Fibroblast of skin of back (primary cell): ENCODE results near the gene MUS81. TPM values are rescaled to one million over a fixed set of nuclear protein-coding genes. Genes with fewer than 3 reads are reported as not detected.
A peak's percentile ranks its signal among the peaks of the same experiment; 100 is the strongest.
"Not testable (repeated sequence)": the region's sequence is repeated elsewhere in the genome, so short reads cannot be mapped to it uniquely, and the experiment has no call there.

ENCODE experiments used
- DNase-seq: peaks from one replicate; pipeline ENCODE4 v3.0.0-alpha.2; 2013
- polyA plus RNA-seq, 2 experiments: library from polyadenylated mRNA; unstranded; fragments of 120-200 nt; gene quantifications; one replicate each; pipeline ENCODE4 v1.2.1, GENCODE V29; 2013; ENCODE audit not compliant: insufficient read length in 2 of 2

The MUS81 gene, protein sequence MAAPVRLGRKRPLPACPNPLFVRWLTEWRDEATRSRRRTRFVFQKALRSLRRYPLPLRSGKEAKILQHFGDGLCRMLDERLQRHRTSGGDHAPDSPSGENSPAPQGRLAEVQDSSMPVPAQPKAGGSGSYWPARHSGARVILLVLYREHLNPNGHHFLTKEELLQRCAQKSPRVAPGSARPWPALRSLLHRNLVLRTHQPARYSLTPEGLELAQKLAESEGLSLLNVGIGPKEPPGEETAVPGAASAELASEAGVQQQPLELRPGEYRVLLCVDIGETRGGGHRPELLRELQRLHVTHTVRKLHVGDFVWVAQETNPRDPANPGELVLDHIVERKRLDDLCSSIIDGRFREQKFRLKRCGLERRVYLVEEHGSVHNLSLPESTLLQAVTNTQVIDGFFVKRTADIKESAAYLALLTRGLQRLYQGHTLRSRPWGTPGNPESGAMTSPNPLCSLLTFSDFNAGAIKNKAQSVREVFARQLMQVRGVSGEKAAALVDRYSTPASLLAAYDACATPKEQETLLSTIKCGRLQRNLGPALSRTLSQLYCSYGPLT
- polyA plus RNA-seq (2013, experiment 1 of 2; ENCODE audit: insufficient read length): 72.8 TPM
- 60.3 TPM for polyA plus RNA-seq (2013, experiment 2 of 2; ENCODE audit: insufficient read length)

DNA sequence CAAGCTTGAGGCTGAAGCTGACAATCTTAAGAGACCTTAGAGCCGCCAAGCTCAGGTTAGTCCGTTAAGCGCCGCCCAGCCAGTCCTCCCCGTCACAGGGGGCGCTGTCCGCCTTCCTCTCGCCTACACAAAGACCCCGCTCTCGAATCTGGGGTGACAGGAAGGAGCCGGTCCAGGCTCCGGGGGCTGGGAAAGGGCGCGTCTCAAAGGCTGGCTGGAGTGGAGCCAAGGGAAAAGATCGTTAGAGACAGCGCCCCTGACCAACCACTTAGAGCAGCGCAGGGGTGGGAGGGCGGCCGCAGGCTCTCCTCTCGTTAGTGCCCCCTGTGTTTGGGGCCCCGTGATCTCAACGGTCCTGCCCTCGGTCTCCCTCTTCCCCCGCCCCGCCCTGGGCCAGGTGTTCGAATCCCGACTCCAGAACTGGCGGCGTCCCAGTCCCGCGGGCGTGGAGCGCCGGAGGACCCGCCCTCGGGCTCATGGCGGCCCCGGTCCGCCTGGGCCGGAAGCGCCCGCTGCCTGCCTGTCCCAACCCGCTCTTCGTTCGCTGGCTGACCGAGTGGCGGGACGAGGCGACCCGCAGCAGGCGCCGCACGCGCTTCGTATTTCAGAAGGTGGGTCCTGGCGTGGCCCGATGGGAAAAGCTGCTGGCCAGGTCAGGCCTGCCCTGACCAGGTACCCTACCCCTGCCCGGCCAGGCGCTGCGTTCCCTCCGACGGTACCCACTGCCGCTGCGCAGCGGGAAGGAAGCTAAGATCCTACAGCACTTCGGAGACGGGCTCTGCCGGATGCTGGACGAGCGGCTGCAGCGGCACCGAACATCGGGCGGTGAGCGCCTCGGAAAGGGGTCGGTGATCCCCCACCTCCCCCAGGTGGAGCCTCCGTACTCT is at the start of gene MUS81:
TSS of gene MUS81 (plus strand) at position 156 of the 887 bp plus-strand sequence. CDS start at position 477, 321 bp downstream.
- DNase-seq: peak; percentile 99

DNA sequence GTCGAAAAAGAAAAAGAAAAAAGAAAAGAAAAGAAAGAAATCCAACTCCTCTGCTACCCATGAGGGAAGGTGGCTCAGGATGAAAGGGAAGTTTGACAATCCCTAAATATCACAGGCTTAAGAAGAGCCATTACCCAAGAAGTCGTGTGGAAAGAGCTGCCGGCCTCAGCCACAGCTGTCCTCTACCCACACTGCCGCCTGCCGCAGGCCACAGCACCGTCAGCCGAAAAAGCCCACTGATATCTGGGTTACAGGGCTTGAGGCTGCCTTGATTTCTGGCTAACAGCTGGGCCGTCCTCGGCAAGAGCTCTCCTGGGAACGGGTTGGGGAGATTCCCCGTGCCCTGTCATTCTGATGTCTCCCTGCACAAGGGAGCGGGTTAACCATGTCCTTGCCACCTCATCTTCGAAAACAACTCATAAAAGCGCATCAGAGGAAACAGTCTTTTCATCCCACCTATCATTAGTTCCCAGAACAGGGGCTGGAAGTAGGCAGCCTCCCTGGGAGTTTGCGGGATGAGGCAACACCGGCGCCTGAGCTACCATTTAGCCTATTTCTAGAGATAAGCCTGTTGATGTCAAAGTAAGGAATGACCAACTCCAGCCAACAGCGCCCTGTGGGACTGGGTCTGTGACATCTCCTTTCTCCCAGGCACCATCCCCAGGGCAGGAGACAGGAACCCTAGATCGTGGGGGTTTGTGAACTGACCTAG is 48.3 kb upstream of the MUS81 start:
- DNase-seq: no peak

DNA sequence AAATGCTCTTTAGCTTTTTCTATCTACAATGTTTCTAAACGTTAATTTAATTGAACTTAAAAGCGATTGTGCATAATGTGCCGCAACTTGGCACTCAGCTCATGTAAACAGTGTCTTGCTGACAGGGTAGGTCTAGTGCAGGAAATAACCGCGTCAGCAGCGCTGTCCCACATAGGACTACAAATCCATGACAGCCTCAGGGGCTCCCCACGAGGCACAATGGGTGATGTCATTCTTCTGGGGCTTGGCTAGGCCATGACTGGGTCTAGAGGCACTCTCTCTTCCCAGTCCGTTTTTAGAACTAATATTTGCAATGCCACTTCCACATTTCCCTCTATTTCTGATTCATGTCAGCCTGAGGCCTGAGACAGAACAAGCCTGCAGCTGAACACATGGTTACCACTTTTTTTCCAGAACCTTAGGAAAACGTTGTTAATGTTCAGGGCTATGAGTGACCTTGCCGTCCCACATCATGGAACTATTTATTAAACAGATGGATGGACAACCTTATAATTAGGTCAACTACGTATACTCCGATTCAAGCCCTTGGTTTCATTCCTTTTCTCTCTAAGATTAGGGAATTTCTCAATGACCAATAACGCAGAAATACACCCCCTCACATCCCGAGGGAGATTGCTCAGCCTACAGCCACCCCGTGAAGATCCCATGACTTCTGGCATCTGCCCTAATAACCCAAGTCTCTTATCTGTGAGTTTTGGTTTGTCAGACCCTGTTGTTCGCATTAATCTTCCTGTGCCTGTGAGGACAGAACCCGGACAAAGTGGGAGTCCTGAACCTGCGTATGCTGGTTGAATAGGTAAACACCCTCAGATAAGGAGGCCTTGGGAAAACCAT is 45.9 kb upstream of the MUS81 start:
- DNase-seq: no peak

DNA sequence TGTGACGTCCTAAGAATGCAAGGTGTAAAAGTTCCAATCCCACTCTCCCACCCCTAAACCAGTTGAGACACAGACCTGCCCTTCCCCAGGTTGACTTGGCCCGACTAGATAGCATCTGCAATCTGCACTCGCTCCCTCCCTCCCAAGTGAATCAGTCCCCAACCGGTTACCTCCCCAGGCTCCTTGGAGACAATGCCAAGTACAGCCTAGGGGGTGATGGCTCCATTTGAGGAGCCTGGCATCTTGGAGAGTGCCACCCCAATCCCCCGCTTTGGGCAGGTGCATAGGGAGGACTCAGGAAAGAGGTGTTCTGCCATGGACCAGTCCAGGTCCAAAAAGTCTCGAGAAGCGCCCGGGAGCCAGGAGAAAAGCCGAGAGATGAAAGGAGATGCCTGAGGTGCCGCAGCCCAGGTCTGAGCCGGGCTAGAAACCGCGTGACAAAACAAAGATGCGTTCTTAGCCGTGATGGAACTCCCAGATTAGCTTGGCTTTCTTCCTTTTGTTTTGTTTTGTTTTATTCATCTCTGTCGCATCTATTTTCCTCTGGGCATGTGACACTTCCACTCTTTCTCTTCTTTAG is 45.2 kb upstream of the MUS81 start:
- DNase-seq: no peak

DNA sequence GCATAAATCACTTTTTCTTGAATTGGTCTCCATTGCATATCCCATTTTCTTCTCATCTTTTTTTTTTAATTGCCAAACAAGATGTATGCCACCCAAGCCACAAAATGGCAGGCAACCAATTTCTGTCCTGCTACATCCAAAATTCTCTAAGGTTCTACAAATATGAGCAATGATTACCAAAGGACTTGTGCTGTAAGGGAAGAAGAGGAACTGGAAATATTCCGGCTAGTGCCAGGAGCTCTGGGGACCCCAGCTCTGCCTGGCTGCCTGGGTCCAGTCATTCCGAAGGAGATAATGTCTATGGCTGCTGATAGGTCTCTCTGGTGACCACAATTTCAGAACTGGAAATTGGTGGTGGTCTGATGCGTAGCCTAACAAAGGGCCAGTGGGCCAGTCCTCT is 43.5 kb upstream of the MUS81 start:
- no peak for DNase-seq

DNA sequence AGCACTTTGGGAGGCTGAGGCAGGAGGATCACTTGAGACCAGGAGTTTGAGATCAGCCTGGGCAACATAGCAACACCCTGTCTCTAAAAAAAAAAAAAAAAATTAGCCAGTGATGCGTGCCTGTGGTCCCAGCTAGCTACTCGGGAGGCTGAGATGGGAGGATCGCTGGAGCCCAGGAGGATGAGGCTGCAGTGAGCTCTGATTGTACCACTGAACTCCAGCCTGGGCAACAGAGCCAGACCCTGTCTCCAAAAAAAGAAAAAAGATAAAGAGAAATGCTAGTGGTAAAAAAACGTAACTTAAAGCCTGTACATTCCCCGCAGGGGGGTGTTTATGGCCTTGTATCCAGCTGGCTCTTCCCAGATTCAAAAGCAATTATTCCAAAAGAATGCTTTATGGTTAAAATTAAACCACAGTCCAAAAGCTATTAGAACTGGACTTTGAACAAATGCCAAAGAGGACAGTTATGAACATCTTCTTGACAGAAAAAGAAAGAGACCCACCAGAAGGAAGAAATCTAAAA is 42.9 kb upstream of the MUS81 start:
- no peak for DNase-seq

DNA sequence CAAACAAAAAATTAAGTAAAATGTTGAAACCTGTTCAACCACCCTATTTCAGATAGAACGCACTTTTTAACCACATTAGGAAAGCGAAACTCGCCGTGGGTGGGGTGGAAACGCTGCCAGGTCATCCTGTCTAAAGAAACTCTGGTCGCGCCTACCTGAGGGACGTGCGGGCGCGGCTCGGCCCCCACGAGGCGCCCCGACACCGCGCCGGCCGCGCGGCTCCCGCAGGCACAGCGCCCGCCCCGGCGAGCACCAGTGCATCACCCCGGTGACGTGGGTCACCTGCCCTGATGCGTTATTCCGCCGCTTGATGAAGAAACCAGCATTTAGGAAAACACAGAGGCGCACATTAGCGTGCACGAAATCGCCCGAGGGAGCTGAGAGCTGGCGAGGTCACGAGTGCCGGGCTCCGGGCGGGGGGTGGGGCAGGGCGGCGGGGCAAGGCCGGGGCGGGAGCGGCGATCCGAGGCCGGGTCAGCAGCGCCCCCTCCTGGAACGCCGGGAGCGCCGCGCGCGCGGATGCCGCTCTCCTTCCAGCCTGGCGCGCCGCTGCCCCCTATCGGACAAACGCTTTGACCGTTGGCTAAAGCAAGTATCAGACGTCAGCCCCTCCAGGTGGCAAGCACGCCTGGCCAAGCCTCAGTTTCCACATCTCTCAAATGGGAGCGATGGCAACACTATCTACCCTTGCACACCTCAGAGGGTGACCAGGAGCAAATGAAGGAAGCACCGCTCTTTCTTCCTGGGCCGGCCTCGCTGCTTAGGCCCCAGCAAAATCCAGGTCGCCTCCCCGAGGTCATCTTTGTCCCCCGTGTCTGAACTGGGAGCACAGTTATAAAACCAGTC is 42.2 kb upstream of the MUS81 start:
- DNase-seq: peak; percentile 78

DNA sequence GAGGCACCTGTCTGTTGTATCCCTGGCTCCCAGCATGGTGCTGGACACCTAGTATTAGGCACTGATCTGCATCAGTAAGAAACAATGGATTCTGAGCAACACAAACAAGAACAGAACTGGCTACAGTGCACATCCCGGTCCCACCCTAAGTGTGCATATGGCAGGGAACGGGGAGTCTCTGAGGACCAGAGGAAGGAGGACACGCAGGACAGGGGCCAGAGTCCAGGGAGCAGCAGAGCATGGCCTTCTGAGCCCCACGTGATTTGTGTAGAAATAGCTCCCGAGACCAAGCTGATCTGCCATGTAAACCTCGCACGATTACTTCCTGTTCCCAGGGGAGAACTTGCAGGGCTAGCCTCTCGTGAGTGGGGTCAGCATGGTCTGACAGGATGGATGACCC is 39.1 kb upstream of the MUS81 start:
- DNase-seq: no peak

DNA sequence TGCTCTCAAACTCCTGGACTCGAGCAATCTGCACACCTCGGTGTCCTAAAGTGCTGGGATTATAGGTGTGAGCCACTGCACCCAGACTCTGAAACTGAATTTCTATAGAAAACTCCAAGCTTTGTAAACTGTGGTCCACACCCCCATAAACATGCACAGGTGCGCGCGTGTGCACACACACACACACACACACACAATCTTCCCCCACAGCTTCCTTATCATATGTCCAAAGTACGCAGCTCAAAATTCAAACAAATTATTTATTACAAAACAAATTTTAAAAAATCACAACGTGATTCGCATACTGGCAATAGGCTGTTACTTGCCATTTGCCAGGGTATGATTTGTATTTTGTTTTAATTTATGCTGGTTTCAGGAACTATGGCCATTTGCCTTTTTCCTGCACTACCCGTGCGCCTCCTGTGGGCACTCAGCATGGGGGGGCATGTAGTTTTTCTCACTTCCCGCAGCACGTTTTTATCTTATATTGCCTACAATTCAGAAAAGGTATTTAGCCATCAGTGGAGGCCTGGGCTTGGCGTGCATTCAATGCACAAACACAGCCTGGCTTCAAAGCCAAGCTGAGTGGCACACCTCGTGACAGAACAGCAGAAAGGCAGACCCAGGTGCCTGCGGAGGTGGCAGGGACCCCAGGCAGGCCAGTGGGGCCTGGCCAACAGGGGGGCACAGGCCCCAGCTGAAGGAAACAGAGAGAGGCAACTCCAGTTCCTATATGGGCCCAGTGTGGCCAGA is 37.3 kb upstream of the MUS81 start:
- no peak for DNase-seq

DNA sequence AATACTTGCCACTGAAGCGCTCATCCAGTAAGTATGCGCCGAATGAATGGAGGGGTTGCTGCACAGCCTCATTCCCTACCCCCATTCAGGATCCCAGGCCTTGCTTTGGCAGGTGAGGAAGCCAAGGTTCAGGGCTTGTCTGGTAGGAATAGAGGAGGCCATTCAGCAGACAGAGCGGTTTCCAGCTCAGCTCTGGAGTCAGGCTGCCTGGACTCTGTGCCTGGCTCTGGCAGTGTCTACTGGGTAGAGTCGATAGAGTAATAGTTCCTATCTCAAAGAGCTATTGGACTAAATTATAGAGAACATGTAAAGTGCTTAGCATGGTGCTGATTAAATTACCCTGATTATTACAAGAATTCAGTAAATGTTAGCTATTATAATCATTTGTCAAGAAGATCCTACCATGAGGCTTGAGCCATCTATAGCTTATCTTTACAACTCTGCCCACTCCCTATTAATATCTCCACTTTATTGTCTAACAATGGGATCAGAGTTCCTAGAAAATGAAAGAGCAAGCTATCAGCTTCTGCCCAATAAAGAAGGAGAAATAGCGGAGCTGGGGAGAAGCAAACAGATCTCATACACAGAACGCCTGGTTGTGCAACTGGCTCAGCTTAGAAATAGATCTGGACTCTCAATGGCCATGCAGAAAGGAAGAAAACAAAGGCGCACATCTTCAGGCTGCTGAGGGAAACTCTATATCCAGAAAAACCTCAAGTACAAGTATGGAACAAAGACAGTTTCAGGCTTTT is 33.1 kb upstream of the MUS81 start:
- DNase-seq: no peak

DNA sequence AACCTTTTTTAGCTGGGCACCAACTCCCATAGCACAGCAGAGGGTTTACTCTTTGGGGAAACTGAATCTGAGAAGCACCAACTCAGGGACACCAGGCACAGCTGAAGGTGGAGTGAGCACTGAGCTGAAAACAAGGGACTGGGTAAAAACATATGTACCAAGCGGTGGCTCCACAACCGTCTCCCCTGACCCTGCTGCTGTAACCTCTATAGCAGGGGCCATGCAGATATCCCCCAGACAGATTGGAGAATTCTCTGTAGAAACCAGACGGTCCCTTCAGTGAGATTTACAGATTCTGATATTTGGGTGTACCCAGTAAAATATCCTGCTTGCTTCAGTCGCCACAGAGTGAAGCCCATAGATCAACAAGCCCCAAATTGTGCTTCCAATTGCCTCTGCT is 30.8 kb upstream of the MUS81 start:
- no peak for DNase-seq

DNA sequence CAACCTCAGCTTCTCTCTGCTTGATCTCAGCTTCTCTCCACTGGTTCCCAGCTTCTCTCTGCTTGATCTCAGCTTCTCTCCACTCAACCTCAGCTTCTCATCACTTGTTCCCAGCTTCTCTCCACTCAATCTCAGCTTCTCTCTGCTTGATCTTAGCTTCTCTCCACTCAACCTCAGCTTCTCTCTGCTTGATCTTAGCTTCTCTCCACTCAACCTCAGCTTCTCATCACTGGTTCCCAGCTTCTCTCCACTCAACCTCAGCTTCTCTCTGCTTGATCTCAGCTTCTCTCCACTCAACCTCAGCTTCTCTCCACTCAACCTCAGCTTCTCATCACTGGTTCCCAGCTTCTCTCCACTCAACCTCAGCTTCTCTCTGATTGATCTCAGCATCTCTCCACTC is 28.0 kb upstream of the MUS81 start:
- not testable (repeated sequence) for DNase-seq

DNA sequence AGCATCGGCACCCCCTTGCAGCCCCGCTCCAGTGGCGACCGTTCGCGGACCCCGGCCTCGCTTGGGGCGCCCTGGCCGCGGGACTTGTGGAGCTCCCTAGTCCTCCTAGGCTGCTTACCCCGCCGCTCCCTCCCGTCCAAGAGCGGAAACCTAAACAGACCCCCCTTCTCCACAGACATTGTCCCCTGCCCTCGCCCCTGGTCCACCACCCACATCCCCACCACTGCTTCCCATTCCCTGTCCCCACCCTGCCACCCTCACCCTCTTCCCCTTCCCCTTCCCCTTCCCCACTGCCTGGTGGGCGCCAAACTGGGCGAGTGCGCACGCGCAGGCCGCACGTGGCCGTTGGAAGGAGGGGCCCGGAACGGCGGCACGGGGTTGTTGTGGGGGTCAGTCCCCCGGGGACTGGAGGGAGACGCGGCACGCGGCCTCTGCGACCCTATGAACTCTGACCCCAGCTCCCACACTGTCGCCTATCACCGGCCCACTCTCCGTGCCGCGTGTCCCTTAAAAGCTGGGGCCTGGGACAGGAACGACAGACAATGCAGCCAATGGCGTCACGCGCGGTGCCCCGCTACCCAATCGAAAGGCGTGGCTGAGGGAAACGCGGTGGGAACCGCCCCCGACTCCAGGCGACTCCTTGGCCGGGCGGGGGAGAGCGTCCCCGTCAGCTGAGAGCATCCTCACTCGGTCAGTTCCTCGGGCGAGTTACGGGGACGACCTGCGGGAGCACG is 26.8 kb upstream of the MUS81 start, which contains the start of gene SNX32:
TSS of gene SNX32 (plus strand) at position 667 of the 734 bp plus-strand sequence. CDS start 103 bp downstream, outside the sequence.
- peak; percentile 92 for DNase-seq

DNA sequence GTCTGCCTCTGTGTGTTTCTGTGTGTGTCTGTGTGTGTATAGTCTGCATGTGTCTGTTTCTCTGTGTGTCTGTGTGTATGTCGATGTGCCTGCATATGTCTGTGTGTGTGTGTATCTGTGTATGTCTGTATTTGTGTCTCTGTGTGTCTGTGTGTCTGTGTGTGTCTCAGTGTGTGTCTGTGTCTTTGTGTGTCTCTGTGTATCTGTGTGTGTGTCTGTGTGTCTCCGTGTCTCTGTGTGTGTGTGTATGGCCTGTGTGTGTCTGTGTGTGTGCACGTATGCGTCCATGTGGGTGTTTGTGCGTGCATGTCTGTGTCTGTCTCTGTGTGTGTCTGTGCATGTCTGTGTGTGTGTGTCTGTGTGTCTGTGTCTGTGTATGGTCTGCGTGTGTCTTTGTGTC is 26.0 kb upstream of the MUS81 start:
- no peak for DNase-seq

DNA sequence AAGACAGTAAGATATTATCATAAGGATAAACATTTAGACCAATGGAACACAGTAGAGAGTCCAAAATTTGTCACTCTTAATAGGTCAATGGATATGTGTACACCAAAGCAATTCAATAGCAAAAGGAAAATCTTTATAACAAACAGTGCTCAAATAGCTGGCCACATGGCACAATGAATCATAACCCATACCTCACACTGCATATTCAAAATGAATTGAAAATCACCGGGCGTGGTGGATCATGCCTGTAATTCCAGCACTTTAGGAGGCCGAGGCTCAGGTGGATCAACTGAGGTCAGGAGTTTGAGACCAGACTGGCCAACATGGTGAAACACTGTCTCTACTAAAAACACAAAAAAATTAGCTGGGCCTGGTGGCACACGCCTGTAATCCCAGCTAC is 18.1 kb upstream of the MUS81 start:
- DNase-seq: no peak

DNA sequence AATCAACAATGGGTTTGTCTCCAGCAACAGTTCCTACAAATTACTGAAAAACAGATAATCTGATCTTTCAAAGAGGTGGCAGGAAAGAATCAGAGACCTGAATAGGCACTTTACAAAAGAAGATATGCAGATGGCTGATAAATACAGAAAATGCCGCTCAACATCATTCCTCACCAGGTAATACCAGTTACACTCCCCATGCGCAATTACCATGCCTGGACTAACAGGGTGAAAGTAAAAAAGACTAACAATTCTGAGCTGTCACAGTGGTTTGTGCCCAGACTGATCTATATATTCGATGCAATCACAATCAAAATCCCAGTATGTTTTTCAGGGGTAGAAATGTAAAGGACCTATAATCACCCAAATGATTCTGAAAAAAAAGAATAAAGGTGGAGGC is 16.4 kb upstream of the MUS81 start:
- DNase-seq: no peak

DNA sequence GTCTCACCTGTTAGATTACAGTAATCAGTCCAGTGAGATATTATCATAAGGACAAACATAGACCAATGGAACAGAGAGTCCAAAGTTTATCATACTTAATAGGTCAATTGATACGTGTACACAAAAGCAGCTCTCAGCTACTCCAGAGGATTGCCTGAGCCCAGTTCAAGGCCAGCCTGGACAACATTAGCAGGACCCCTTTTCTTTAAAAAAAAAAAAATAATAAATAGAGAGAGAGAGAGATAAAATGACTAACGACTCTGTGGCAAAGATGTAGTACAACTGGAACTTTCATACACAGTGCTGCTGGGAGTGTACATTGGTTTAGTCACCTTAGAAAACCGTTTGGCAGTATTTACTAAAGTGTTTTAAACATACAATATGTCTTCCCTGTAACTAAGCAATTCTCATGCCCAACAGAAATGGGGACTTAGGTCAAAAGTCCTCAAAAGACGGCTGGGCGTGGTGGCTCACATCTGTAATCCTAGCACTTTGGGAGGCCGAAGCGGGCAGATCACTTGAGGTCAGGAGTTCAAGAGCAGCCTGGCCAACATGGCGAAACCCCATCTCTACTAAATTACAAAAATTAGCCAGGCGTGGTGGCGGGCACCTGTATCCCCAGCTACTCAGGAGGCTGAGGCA is 15.9 kb upstream of the MUS81 start:
- no peak for DNase-seq
